ENCODE measurements around the gene GNLY.

DNA sequence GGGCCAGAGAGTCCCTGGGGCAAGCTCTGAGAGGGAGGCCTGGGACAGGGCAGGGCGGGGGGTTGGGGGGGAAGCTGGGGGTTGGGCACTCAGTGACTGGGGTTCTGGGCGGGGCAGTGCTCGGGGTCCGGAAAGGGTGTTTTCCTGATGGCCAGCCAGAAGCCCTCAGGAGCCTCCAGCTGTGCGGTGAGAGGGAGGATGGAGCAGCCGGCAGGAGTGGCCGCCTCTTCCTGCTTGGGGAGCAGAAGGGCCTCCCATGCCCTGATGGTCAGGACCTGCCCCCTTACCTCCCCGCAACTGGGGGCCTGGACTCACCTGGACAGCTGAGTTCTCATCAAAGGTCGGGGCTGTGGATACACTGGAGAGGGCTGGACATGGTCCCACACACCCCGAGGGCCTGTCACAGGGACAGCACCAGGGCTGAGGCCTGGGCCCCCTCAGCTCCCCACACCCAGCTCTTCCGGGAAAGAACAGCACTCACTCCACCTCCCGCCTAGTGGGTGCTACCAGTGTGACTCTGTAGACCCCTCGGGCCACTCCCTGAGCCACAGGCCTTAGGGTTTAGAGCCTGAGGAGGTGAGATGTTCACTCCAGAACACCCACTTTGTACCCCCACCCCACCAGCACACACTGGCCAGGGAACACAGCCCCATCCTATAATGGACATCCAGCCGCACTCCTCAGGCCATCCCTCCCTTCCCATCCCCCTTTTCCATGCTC, 32.9 kb upstream of the GNLY start:
- TF ChIP-seq EZH2 (IDR thresholded peaks at IDR 0.05; ENCODE audit: borderline replicate concordance, low read length) = no peak
- no peak for TF ChIP-seq CTCF (conservative IDR thresholded peaks at IDR 0.05 in 1 of 2, IDR thresholded peaks at IDR 0.05 in 1 of 2; ENCODE audit: extremely low read depth in 1 of 2, insufficient read depth in 1 of 2, low read depth in 1 of 2, low read length in 2 of 2)
